NCI-H748 treated with DMSO at 0.1 percent for 48 hours (cell line): Measurements from ENCODE around the gene GPATCH4.
"Not testable (repeated sequence)": the region's sequence is repeated elsewhere in the genome, so short reads cannot be mapped to it uniquely, and the experiment has no call there.

Experiments used
- DNase-seq: peaks from one replicate; lab custom pipeline; 2025; lab: John Stamatoyannopoulos, UW

Gene GPATCH4

DNA sequence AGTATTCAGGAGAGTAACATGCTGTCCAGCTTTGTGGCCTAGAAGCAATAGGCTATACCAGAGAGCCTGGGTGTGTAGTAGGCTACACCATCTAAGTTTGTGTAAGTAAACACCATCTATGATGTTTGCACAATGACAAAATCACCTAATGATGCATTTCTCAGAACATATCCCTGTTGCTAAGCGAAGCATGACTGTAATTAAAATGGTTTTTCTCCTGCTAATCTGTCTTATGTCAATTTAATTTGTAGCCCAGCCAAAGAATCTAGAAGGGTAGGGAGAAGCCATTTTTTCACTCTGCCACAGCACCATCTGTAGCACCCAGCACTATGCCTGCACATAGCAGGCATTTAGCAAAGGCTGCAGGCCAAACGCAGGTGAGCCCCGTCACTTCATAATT, 23.7 kb downstream of the GPATCH4 start:
- peak; percentile 10 for DNase-seq

DNA sequence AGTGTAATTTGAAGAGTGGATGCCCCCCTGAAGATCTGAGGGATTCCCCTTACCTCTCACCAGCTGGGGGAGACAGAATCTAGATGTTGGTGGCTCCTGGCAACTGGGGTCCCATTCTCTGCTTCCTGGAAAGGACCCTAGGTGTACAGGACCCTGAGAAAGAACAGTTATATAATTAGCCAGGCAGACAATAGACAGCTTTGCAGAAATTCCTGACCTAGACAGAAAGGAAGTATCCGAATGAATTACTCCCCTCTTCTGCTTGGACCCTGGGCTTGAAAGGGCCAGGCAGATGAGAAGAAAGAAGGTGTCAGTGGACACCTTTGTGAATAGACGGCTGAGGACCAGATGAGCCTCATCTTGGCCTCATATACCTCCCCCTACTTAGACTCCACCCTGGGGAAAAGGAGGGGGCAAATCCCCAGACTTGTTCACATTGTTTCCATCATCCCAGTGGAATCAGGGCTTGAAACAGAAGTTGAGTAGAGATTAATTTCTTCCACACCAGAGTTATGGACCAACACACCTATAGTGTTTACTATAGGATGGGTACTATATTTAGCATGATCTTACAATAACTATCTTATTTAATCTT, 27.1 kb downstream of the GPATCH4 start:
- no peak for DNase-seq

DNA sequence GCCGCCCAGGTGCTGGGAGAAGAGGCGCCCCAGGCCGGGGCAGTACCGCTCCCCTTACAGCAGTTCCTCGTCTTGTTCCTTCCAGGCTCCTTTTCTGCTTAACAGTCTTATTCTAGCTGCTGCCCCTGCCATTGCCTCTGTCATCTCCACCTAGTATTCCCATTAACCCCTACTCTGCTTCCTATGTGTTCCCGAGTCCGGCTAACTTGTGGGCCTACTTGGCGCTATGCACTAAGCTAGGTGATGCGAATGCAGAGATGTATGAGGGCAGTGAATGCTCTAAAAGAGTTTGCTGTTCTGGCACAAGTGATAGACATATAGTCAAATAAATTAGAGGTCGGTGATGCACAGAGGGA, 28.6 kb downstream of the GPATCH4 start:
- no peak for DNase-seq

DNA sequence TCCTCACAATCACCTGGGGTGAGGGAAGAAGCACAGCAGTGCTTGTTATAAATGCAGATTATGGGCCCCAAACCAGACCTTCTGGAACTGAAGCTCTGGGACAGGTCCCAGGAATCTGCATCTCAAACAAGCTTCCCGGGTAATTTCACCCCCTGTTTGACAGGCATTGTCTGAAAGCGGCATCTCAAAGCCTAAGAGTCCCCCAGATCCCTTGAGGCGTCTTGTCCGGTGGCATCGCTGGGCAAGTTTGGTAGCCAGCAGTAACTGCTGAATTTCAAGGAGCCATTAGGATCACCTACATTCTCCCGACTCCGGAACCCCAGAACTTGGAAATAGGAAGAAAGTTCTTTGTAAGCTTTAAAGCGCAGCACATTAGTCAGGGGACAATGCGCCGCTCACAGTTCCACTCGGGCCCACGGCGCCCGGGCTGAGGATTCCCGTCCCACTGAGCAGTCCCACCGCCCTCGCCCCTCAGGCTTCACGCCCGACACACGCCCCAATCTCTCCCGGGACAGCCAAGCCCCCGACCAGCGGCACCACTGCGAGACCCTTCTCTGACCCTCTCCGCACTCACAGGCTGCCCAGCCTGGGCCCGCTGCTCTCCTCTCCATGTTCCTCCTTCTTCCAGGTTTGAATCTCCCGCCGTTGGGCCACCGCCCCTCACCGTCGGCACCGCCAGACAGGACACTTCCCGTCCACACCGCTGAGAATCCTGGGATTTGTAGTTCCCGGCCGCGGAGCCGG, 29.2 kb downstream of the GPATCH4 start, which contains the start of gene IQGAP3:
Gene IQGAP3, minus strand, starts transcription at position 647 of the 744 bp plus-strand sequence. Its CDS starts 36 bp downstream, at position 611.
- peak; percentile 72 for DNase-seq

DNA sequence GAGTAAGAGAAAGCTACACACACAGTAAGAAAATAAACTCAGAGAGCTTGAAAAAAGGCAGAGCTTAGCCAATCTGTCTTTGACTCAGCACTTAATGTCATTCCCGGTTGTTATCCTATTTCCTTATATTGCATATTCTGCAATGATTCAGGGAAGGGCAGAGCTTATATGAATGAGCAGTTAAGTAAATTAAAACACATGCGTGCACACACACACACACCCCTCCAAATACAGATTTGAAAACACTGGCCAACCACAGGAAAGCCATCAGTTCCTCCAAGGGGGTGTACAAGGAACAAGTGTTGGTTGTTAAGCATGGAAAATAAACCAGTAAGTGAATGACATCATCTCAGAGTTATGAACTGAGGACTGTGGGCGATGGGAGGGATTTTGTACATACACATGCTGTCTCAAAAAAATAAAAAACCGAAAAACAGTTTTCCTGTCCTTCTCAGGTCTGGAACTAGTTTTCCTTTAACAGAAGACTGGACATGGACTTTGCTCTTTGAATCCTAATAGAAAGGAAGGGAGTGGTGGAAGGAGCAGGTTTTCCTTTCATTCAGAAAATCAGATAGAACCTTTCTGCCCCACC, 29.9 kb downstream of the GPATCH4 start:
- DNase-seq, result no peak

DNA sequence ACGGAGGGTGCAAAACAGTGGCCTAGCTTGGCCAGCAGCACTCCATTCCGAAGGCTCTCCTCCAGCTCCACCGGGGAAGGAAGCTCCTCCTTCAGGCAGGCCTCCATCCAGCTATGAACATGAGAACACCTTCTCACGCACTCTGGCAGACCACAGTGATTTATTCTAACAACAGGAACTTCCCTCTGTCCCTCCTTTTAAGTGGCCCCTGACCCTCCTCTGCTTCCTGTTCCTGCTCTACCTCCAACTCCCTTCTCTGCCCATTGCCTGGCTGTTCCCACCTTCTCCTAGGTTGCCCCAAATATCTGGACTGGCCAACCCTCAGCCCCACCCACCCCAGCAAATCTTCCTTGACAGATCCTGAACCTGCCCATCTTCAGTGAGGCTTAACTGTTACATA, 34.8 kb downstream of the GPATCH4 start:
- no peak for DNase-seq

DNA sequence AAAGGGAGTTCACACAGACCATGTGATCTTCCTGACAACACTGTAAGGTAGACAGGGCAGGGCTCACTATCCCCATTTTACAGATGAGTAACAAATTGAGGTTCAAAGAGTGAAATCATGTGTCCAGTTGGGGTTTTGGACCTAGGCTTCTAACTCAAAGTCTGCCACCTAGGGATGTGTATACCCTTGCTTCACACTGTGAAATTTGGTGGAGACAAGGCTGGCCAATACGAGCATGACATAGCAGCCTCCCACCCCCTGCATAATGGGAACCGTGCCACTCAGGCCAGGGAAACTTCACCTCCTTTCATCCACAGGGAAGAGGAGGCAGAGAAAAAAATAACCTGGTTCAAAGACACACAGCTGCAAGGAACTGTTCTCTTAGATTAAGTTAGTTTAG, 35.8 kb downstream of the GPATCH4 start:
- DNase-seq, result no peak

DNA sequence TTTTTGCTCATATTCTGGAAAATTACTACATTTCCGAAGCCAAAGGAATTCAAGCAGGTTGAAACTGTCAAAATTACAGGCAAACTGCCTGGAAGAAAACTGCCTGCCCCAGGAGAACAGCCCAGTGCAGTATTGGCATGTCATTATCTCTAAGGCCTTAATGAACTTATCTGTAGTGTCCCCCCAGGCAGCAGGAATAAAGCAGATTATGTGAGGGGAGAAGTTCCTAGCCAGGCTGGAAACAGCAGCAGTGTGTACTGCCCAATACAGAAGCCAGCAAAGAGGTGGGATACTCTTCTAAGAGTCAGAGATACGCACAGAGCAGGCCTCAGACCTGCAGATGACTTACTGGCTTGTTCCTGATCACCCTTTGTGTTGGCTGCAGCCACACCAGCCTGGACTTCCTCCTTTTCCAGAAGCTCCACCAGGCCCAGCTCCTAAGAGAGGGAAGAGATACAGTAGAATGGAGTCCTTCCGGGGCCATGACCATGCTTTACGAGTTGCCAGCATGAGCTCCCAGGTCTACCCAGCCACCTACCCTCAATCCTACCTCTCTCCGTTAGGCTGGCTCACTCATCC, 40.6 kb downstream of the GPATCH4 start:
- DNase-seq, result no peak

DNA sequence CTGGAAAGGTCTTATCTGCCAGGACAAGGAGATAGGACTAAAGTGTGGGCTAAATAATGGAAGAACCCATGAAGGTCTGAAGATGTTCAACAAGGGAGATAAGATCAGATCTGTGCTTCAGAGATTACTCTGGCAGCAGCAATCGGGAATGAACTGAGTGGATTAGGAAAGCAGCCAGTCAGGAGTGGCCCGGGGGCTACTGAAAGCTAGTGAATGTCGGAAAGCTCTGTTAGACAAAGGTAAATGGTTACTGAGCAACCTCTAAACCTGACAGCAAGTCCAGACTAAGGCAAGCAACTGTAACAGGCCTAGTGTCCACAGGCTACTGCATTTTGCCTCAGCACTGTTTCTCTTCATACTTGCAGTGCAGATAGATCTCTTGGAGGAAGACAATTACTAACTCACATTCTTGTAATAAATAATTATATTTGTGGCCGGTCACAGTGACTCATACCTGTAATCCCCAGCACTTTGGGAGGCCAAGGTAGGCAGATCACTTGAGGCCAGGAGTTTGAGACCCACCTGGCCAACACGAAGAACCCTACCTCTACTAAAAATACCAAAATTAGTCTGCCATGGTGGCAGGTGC, 41.4 kb downstream of the GPATCH4 start:
- no peak for DNase-seq

DNA sequence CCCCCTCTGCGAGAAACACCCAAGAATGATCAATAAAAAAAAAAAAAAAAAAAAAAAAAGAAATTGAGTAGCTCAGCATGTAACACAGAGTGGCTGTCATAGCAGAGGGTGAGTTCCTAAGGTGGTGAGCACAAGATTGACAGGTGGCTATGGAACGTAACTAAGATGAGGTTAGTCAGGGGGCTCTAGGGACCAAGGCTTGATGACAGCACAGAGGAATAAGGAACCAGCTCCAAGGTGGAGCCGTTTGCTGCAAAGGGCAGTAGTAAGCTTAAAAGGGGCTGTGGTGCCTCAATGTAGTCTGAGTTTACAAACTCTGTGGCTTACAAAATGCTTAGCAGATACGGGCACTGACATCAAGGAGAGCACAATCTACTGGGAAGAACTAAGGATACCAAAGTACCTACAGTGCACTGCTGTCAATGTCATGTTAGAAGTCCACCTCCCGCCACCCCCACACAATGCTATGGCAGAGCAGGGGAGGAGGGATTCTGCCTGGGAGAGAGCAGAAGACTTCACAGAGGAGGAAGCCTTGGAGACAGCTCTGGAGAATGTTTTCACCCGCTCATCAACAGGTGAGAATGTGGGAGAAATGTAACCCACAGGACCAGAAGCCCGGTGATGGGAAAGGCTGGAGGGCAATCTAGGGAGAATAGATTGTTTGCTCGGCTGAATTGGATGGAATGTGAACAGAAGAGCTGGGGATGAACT, 42.0 kb downstream of the GPATCH4 start:
- no peak for DNase-seq

DNA sequence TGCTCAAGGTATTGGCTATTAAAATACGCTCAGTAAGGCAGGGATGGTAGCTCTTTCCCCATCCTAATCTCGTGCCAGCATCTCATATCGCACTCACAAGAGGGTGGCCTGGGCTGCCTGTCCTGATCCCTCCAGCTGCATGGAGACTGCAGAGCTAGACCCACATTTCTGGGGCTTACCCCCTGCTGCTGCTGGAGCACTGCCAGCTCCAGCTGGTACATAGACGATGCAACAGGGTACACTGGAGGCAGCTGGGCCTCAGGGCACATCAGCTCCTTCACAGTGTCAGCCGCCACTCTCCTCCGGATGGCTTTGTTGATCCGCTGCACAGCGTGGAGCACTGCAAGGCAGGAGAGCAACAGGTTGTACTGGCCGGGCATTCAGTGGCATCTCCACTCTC, 44.9 kb downstream of the GPATCH4 start:
- no peak for DNase-seq

DNA sequence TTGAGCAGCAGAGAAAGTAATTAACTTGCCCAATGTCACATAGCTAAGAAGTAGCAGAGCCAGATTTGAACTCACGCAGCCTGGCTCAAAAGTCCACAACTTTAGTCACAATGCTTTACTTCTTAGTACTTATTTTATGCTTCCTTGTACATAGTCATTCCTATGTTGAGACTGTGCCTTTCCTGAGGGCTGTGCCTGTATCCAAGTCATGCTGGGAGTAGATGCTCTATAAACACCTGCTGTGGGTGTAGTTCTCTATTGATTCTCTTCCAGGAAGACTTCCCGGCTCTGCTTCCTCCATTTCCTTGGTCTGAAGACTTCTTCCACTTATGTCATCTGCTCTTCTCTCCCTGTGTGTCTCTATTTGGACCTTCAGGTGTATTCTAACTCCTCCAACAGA, 45.6 kb downstream of the GPATCH4 start:
- no peak for DNase-seq

DNA sequence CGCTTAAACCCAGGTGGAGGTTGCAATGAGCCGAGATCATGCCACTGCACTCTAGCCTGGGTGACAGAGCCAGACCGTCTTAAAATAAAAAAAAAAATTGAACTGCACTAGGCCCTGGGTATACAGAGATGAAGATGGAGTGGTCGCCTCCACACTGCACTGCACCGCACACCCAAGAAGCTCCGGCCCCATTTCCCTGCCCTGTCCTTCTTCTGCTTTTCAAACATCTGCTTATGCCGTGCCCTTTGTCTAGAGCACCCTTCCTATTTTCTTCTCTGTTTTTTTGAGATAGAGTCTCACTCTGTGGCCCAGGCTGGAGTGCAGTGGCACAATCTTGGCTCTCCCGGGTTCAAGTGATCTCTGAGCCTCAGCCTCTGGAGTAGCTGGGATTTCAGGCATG, 46.3 kb downstream of the GPATCH4 start:
- no peak for DNase-seq

DNA sequence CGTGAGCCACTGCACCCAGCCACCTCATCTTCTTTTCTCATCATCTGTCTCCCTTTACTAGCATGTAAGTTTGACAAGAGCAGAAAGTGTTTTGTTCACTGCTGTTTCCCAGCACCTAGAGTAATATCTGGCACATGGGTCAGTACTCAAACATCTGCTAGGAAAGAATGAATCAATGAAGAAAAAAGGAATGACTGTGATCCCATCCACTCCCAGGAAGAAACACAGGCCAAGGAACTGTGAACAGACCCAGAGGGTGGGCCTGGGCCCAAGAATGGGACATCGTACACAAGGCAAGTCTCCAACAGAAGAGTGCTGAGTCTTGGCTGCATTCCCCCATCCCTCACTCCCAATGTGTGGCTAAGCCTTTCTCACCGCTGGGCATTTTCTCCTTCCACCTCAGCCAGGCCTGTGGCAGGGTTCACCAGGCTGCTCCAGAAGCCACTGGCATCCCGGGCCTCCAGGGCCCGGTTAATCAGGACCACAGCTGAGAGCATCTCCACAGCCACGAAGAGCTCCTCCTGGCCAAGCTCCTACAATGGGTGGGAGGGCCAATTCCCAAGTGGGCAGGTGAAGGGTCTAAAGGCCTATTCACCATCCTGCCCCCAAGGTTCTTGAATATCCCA, 47.3 kb downstream of the GPATCH4 start:
- no peak for DNase-seq

DNA sequence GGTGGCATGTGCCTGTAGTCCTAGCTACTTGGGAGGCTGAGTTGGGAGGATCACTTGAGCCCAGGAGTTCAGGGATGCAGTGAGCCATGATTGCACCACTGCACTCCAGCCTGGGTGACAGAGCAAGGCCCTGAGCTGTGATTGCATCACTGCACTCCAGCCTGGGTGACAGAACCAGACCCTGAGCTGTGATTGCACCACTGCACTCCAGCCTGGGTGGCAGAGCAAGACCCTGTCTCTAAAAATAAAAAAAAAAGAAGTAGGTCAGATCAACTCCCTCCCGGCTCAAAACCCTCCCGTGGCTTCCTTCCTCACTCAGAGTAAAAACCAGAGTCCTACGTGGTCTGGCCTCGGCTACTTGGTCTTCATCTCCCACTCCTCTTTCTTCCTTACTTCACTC, 48.3 kb downstream of the GPATCH4 start:
- not testable (repeated sequence) for DNase-seq

DNA sequence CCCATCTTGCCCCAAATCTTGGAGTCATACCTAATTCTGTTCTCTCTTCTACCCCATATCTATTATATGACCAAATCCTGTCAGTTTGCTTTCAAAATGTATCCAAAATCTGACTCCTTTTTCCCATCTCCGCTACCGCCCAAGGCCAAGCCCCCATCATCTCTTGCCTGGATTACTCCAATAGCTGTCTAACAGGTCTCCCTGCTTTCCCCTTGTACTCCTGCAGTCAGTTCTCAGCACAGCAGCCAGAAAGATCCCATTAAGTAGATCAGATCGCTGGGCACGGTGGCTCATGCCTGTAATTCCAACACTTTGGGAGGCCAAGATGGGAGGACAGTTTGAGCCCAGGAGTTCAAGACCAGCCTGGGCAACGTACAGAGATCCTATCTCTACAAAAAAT, 48.8 kb downstream of the GPATCH4 start:
- DNase-seq, result no peak

DNA sequence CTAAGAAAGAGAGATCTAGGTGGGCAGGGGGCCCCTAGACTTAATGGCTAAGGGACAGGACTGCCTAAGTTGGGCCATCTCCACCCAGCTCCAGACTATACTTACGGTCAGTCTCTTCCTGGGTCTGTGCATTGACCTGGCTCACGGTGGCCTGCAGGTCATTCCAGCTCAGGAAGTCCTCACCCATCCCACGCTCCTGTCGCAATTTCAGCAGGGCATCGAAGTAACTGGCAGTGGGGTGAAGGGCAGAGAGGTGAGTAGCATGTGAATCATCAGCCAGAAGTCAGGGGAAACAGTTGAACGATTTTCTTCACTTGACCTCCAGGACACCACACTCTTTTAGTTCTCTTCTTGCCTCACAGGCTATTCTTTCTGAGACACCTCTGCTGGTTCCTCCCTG, 49.4 kb downstream of the GPATCH4 start:
- DNase-seq, result no peak

DNA sequence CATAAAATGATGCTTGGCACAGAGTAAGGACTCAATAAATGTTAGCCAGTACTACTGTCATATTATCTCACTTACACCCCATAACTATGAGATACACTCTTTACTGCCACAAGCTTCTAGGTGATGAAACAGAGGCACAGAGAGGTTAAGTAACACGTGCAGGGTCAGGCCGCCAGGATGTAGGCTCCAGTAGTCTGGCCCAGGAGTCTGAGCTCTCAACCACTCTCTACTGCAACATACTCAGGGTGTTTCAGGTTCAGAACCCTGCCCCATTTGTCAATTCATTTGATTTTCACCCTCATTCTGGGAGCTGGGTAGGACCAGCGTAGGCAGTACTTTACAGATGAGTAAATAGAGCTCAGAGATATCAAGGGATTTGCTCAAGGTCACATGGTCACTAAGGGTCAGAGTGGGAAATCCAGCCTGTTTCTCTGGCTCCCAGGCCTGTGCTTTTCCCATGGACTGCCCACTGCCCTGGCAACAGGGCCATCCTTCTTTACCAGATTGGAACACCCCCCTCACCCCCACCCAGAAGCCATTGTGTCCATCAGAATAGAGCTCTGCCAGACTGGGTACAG, 50.1 kb downstream of the GPATCH4 start:
- no peak for DNase-seq

DNA sequence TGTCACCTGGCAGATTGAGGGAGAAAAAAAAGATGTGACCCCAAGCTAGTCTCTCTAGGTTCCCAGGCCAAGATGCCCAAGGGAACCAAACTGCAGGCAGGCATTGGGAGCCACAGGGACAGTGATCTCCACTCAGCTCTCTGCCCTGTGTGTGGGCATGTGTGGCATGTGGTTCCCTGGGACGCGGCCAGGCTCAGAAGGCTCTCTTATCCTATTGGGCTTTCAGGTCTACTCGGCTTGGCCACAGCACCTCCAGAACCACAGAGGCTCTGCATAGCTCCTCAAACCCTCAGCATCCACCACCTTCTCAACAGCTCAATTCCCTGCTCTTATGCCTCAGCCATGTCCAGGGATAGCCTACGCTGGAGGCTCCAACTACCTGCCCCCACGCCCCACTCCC, 50.9 kb downstream of the GPATCH4 start:
- DNase-seq, result no peak

DNA sequence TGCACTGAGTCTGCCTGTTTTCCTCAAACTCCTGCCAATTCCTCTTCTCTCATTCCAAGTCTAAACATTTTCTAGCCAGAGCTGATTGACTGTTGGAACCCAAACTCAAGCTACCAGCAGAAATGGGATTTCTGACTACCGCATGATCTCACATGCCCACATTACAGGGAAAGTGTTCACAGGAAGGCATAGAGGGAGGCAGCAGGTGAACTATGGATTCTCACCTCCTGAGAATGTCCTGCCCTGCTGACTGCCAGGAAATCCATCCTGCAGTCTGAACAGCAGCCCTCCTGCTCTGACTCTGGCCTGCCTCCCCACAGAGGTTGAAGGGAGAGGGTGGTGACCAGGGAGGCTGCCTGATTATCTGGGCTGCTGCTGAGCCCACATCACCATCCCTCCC, 51.4 kb downstream of the GPATCH4 start:
- DNase-seq, result no peak

DNA sequence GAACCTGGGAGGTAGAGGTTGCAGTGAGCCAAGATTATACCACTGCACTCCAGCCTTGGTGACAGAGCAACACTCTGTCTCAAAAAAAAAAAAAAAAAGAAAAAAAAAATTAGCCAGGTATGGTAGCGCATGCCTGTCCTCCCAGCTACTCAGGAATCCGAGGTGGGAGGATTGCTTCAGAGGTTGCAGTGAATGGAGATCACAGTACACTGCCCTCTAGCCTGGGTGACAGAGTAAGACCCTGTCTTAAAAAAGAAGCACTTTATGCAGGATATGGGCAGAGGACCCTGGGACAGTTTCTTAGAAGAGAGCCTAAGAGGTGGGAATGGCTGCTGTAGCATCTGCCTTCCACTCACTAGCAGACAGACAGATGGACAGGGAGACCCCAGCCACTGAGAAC, 51.9 kb downstream of the GPATCH4 start:
- DNase-seq, result no peak
